GM12865 (cell line): ENCODE results near the gene PRICKLE2.

ENCODE experiments used
- DNase-seq: peaks from one replicate; pipeline ENCODE4 v3.0.0; 2010; ENCODE audit warnings: low read depth
- H3K4me3 ChIP-seq: 2 replicates; pipeline ENCODE4 v1.5.1; 2011; ENCODE audit warnings: mild to moderate bottlenecking, low read depth, low read length, control low read depth
- TF ChIP-seq, protein P1 (sequence below): IDR thresholded peaks from 2 replicates; pipeline ENCODE4 v1.5.1; 2011; ENCODE audit warnings: low read length, control low read depth, low read depth, inconsistent platforms; ENCODE audit not compliant: insufficient read depth; ENCODE audit errors: missing control alignments

Gene PRICKLE2

DNA sequence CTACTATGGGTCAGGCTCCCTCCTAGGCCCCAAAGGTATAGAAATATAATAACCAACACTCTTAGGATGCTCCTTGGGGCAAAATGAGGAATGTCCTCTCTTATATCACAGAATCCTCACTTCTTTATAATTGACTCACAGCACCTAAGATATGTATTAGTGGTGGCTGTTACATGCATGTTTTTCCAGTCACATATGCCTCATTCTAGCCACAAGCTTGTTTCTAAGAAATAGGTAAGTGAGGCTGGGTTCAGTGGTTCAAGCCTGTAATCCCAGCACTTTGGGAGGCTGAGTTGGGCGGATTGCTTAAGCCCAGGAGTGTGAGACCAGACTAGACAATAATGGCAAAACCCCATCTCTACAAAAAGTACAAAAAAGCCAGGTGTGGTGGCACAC lies 144.0 kb downstream of the PRICKLE2 start:
- TF ChIP-seq, protein P1, sequence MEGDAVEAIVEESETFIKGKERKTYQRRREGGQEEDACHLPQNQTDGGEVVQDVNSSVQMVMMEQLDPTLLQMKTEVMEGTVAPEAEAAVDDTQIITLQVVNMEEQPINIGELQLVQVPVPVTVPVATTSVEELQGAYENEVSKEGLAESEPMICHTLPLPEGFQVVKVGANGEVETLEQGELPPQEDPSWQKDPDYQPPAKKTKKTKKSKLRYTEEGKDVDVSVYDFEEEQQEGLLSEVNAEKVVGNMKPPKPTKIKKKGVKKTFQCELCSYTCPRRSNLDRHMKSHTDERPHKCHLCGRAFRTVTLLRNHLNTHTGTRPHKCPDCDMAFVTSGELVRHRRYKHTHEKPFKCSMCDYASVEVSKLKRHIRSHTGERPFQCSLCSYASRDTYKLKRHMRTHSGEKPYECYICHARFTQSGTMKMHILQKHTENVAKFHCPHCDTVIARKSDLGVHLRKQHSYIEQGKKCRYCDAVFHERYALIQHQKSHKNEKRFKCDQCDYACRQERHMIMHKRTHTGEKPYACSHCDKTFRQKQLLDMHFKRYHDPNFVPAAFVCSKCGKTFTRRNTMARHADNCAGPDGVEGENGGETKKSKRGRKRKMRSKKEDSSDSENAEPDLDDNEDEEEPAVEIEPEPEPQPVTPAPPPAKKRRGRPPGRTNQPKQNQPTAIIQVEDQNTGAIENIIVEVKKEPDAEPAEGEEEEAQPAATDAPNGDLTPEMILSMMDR, result no peak
- DNase-seq, result no peak
- no peak overlapping the region for H3K4me3 ChIP-seq

DNA sequence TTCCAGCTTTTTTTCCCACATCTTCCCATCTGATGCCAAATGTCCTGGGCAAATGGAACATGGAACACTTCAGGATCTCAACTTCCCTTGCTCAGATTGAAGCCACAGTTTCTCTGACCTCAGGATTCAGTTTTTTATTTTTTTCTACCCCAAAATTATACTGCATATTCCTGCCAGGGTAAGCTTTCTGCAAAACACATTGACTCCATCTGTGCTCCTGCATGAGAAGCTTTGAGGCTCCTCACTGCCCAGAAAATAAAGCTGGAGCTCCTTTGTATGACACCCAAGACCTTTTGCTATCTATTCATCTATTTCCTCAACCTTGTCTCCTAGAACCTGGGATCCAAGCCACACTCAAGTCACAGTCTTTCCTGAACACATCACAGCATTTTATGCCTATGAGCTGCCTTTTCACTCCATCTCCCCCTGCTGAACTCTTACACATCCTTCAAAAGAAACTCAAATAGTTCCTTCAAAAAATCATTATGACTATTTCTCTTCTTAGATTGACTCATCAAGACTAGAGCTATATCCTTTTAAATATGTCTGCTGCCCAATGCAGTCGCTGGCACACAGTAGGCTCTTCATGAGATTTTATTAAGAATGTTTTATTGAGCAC lies 144.5 kb downstream of the PRICKLE2 start:
- no peak for DNase-seq
- no peak overlapping the region for H3K4me3 ChIP-seq
- TF ChIP-seq, protein P1, result no peak

DNA sequence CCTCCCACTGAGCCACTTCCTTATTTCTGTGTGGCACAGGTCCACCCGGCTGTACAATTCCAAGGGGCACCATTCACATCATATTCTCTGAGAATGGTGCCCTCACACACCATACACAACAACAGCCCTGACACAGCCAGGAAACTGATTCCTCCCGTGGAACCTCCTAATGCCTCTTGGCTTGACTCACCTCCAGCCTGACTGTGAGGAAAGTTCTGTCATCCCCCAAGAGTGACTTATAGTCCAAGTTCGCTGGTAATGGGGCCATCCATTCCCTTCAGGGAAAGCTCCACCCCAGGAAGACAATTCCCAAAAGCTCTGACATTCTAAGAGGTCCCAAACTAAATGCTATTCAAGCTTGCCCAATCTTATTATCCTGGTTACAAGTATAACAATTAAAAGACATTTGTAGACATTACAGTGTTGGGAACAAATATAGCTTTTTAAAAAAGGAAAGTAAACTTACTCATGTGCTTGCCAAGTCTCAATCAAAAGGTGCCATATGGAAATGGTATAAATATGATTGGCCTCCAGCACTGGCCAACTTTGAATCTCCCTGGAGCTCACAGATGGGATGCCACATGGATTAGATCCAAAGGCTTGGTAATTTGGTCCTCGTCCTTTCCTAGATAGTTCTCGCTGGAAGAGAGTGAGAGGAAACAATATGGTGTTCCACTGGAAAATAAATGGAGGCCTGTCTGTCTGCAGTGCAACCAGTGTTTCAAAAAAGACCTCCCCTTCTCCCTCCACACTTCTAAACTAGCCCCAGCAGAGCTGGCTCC lies 145.7 kb downstream of the PRICKLE2 start:
- H3K4me3 ChIP-seq, result no peak overlapping the region
- DNase-seq, result no peak
- TF ChIP-seq, protein P1, result no peak

DNA sequence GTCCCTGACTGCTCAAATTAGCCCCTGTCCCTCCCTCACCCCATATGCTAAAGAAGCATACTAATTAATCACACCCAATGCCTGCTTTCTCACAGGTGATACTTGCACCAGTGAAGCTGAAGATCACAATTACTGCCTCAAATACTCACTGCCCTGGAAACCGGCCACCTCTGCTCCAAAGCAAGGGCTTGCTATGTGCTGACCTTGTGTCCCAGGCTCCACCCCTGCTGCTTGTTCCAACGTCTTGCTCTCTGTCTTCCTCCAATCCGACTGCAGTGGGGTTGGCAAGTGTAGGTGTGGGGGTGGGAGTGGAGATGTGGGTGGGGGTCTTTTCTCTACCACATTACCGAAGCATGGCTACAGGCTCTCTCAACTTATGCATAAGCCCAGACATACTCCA lies 146.3 kb downstream of the PRICKLE2 start:
- TF ChIP-seq, protein P1, result no peak
- no peak overlapping the region for H3K4me3 ChIP-seq
- no peak for DNase-seq

DNA sequence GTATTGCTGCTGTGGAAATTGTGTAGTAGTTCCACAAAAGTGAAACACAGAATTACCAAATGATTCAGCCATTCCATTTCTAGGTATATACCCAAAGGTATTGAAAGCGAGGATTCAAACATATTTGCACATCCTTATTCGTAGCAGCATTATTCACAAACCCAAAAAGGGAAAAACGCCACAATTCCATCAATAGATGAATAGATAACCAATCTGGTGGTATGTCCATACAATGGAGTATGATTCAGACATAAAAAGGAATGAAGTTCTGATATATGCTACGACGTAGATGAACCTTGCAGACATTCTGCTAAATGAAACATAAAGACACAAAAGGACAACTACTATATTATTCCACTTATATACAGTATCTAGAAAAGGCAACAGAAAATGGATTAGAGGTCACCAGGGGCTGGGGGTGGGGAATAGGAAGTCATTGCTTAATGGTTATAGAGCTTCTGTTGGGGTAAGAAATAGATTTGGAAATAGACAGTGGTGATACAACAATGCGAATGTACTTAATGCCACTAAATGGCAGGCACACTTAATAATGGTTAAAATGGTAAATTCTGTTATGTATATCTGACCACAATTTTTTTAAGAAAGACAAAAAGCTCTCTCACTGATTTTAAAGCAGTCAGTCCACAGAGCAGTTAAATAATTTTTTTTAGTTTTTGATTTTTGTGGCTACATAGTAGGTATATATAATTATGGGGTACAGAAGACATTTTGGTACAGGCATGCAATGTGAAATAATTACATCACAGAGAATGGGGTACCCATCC lies 150.2 kb downstream of the PRICKLE2 start:
- DNase-seq, result no peak
- H3K4me3 ChIP-seq, result no peak overlapping the region
- TF ChIP-seq, protein P1, result no peak

DNA sequence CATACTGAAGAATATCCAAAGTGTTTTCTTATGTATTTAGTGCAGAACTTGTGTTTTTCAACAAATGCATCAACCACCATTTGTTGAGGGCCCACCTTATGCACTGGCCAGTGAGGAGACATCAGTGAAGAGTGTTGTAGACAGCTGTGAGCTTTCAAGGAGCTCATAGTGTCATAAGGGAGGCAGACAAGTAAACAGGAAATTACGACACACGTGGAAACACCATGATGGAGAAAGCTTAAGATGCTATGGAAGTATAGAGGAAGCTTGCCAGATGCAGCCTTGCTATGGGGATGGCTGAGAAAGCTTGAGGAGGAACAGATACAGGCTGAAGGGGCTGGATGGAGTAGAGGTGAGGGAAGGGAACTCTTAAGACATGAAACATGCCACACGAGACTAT lies 151.2 kb downstream of the PRICKLE2 start:
- no peak for DNase-seq
- H3K4me3 ChIP-seq, result no peak overlapping the region
- TF ChIP-seq, protein P1, result no peak
